HL-60 (cell line): ENCODE results near the gene SH3D19.

Experiments
- TF ChIP-seq, protein P1 (sequence below): IDR thresholded peaks from one replicate; pipeline ENCODE4 v1.5.1; 2011; ENCODE audit warnings: low read length, control low read depth, inconsistent platforms; ENCODE audit not compliant: insufficient read depth
- TF ChIP-seq, protein P2 (sequence below): IDR thresholded peaks from 2 replicates; pipeline ENCODE4 v1.6.1; 2012; ENCODE audit warnings: low read depth; ENCODE audit not compliant: insufficient replicate concordance

- TF ChIP-seq, protein P1, sequence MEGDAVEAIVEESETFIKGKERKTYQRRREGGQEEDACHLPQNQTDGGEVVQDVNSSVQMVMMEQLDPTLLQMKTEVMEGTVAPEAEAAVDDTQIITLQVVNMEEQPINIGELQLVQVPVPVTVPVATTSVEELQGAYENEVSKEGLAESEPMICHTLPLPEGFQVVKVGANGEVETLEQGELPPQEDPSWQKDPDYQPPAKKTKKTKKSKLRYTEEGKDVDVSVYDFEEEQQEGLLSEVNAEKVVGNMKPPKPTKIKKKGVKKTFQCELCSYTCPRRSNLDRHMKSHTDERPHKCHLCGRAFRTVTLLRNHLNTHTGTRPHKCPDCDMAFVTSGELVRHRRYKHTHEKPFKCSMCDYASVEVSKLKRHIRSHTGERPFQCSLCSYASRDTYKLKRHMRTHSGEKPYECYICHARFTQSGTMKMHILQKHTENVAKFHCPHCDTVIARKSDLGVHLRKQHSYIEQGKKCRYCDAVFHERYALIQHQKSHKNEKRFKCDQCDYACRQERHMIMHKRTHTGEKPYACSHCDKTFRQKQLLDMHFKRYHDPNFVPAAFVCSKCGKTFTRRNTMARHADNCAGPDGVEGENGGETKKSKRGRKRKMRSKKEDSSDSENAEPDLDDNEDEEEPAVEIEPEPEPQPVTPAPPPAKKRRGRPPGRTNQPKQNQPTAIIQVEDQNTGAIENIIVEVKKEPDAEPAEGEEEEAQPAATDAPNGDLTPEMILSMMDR = no peak
- TF ChIP-seq, protein P2, sequence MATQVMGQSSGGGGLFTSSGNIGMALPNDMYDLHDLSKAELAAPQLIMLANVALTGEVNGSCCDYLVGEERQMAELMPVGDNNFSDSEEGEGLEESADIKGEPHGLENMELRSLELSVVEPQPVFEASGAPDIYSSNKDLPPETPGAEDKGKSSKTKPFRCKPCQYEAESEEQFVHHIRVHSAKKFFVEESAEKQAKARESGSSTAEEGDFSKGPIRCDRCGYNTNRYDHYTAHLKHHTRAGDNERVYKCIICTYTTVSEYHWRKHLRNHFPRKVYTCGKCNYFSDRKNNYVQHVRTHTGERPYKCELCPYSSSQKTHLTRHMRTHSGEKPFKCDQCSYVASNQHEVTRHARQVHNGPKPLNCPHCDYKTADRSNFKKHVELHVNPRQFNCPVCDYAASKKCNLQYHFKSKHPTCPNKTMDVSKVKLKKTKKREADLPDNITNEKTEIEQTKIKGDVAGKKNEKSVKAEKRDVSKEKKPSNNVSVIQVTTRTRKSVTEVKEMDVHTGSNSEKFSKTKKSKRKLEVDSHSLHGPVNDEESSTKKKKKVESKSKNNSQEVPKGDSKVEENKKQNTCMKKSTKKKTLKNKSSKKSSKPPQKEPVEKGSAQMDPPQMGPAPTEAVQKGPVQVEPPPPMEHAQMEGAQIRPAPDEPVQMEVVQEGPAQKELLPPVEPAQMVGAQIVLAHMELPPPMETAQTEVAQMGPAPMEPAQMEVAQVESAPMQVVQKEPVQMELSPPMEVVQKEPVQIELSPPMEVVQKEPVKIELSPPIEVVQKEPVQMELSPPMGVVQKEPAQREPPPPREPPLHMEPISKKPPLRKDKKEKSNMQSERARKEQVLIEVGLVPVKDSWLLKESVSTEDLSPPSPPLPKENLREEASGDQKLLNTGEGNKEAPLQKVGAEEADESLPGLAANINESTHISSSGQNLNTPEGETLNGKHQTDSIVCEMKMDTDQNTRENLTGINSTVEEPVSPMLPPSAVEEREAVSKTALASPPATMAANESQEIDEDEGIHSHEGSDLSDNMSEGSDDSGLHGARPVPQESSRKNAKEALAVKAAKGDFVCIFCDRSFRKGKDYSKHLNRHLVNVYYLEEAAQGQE = no peak
Observed at GRCh38 chr4:151129796-151130195, 195.6 kb downstream of the SH3D19 start.
